Immature natural killer cell (primary cell): ENCODE results near the gene RAB34. TPM values are rescaled to one million over a fixed set of nuclear protein-coding genes. Genes with fewer than 3 reads are reported as not detected.
"Not testable (repeated sequence)": the region's sequence is repeated elsewhere in the genome, so short reads cannot be mapped to it uniquely, and the experiment has no call there.

Experiments
- DNase-seq, 3 donors: peaks; one replicate each; pipeline ENCODE4 v3.0.0; 2022; ENCODE audit warnings: mixed read lengths in 1 of 3
- H3K27ac Mint-ChIP-seq, 6 donors: one replicate each; pipeline ENCODE4 v1.8.0; 2020; ENCODE audit warnings: mixed read lengths in 6 of 6, mild to moderate bottlenecking in 5 of 6, inconsistent platforms in 4 of 6, moderate library complexity in 3 of 6
- H3K27me3 Mint-ChIP-seq, 3 donors: one replicate each; pipeline ENCODE4 v1.8.0; 2020 to 2021; ENCODE audit warnings: low read depth in 3 of 3, mild to moderate bottlenecking in 3 of 3, mixed read lengths in 3 of 3, moderate library complexity in 3 of 3, inconsistent platforms in 1 of 3
- H3K36me3 Mint-ChIP-seq, 3 donors: one replicate each; pipeline ENCODE4 v1.8.0; 2020; ENCODE audit warnings: mixed read lengths in 3 of 3, inconsistent platforms in 2 of 3, mild to moderate bottlenecking in 2 of 3
- H3K4me1 Mint-ChIP-seq, 2 donors: one replicate each; pipeline ENCODE4 v1.8.0; 2020; ENCODE audit warnings: inconsistent platforms in 2 of 2, mild to moderate bottlenecking in 2 of 2, mixed read lengths in 2 of 2, moderate library complexity in 1 of 2
- H3K4me3 Mint-ChIP-seq, 5 donors: one replicate each; pipeline ENCODE4 v1.8.0; 2020; ENCODE audit warnings: mild to moderate bottlenecking in 5 of 5, mixed read lengths in 5 of 5, inconsistent platforms in 3 of 5, moderate library complexity in 3 of 5
- H3K9me3 Mint-ChIP-seq, 6 donors: one replicate each; pipeline ENCODE4 v1.8.0; 2020; ENCODE audit warnings: mild to moderate bottlenecking in 6 of 6, mixed read lengths in 6 of 6, inconsistent platforms in 4 of 6, moderate library complexity in 3 of 6
- polyA plus RNA-seq, 3 donors: library from polyadenylated mRNA; unstranded; fragments of 300-500 nt; fragmentation: Illumina TruSeq; gene quantifications; one replicate each; pipeline ENCODE4 v1.2.3, GENCODE V29; 2021

The RAB34 gene
- polyA plus RNA-seq, 3 donors from 2014 or later = 2.3 to 6.1 (median 5.3) TPM

GRCh38 chr17:28726627-28727491 lies 9.2 kb upstream of the RAB34 start:
- peaks cover 40 to 51% of the 10 kb centered on the region in 2 donors for H3K4me1 Mint-ChIP-seq
- peaks cover 6 to 23% (median 10%) of the 10 kb centered on the region in 3 donors for H3K36me3 Mint-ChIP-seq
- H3K27ac Mint-ChIP-seq = peak overlapping the region; percentile 66 to 98 (median 93)
- peak overlapping the region; percentile 93 to 98 (median 94) for H3K4me3 Mint-ChIP-seq
- peak; percentile 86 to 88 (median 88) for DNase-seq
- peaks cover 7 to 10% (median 10%) of the 10 kb centered on the region in 3 donors for H3K27me3 Mint-ChIP-seq
- H3K9me3 Mint-ChIP-seq = no peaks in the 10 kb centered on the region

GRCh38 chr17:28726226-28726626 lies 8.6 kb upstream of the RAB34 start, which contains the start of gene TLCD1:
Gene TLCD1 (minus strand): TSS chr17:28726233. CDS start chr17:28726097, 136 bp downstream.
- H3K4me1 Mint-ChIP-seq = peaks cover 45 to 56% of the 10 kb centered on the region in 2 donors
- H3K27ac Mint-ChIP-seq = peak within 1 kb of the TSS; percentile 23 to 98 (median 78)
- no peaks in the 10 kb centered on the region for H3K9me3 Mint-ChIP-seq
- DNase-seq = peak; percentile 50 to 69 (median 55)
- H3K4me3 Mint-ChIP-seq = peak within 1 kb of the TSS; percentile 93 to 98 (median 94)
- peaks cover 6 to 25% (median 10%) of the 10 kb centered on the region in 3 donors for H3K36me3 Mint-ChIP-seq
- H3K27me3 Mint-ChIP-seq = peaks cover 7 to 15% (median 10%) of the 10 kb centered on the region in 3 donors

- Mint-ChIP-seq H3K36me3 (peaks cover 6 to 26% (median 10%) of the 10 kb centered on the region in 3 donors), H3K27ac (peak overlapping the region in 1 of 6 donors; percentile 4), H3K27me3 (peaks cover 7 to 16% (median 10%) of the 10 kb centered on the region in 3 donors), H3K4me3 (peak overlapping the region; percentile 76 to 94 (median 80)), H3K4me1 (peaks cover 50 to 60% of the 10 kb centered on the region in 2 donors), H3K9me3 (no peaks in the 10 kb centered on the region)
- no peak for DNase-seq
Observed at GRCh38 chr17:28725660-28726225, 8.1 kb upstream of the RAB34 start.

GRCh38 chr17:28725166-28725659 lies 7.5 kb upstream of the RAB34 start:
- Mint-ChIP-seq H3K27ac (peak overlapping the region in 4 of 6 donors; percentile 4 to 73 (median 35)), H3K36me3 (peaks cover 6 to 30% (median 15%) of the 10 kb centered on the region in 3 donors), H3K4me3 (peak overlapping the region; percentile 73 to 82 (median 76)), H3K9me3 (no peaks in the 10 kb centered on the region), H3K4me1 (peaks cover 55 to 66% of the 10 kb centered on the region in 2 donors), H3K27me3 (peaks cover 7 to 20% (median 10%) of the 10 kb centered on the region in 3 donors)
- no peak for DNase-seq

GRCh38 chr17:28724500-28725165 lies 7.0 kb upstream of the RAB34 start:
- H3K4me1 Mint-ChIP-seq = peaks cover 61 to 72% of the 10 kb centered on the region in 2 donors
- peaks cover 9 to 24% (median 12%) of the 10 kb centered on the region in 3 donors for H3K27me3 Mint-ChIP-seq
- DNase-seq = no peak
- H3K9me3 Mint-ChIP-seq = no peaks in the 10 kb centered on the region
- H3K36me3 Mint-ChIP-seq = peaks cover 6 to 33% (median 21%) of the 10 kb centered on the region in 3 donors
- peak overlapping the region in 3 of 6 donors; percentile 17 to 73 (median 23) for H3K27ac Mint-ChIP-seq
- H3K4me3 Mint-ChIP-seq = peak overlapping the region; percentile 73 to 82 (median 76)

GRCh38 chr17:28723836-28724499 lies 6.3 kb upstream of the RAB34 start:
- Mint-ChIP-seq H3K27me3 (peaks cover 12 to 26% (median 12%) of the 10 kb centered on the region in 3 donors), H3K36me3 (peaks cover 6 to 33% (median 21%) of the 10 kb centered on the region in 3 donors), H3K4me1 (peaks cover 64 to 75% of the 10 kb centered on the region in 2 donors), H3K27ac (peak overlapping the region in 3 of 6 donors; percentile 13 to 83 (median 23)), H3K4me3 (peak overlapping the region; percentile 47 to 82 (median 74))
- not testable (repeated sequence) for H3K9me3 Mint-ChIP-seq, DNase-seq

GRCh38 chr17:28723159-28723835 lies 5.6 kb upstream of the RAB34 start:
- Mint-ChIP-seq H3K36me3 (peaks cover 6 to 33% (median 21%) of the 10 kb centered on the region in 3 donors), H3K27ac (peak overlapping the region in 2 of 6 donors; percentile 39 to 83), H3K9me3 (no peaks in the 10 kb centered on the region), H3K4me1 (peaks cover 64 to 75% of the 10 kb centered on the region in 2 donors), H3K27me3 (peaks cover 9 to 27% (median 10%) of the 10 kb centered on the region in 3 donors), H3K4me3 (peak overlapping the region in 4 of 5 donors; percentile 5 to 47 (median 30))
- DNase-seq = no peak

GRCh38 chr17:28722417-28723158 lies 4.9 kb upstream of the RAB34 start:
- DNase-seq = no peak
- H3K4me3 Mint-ChIP-seq = peak overlapping the region in 2 of 5 donors; percentile 24 to 32
- peaks cover 62 to 72% of the 10 kb centered on the region in 2 donors for H3K4me1 Mint-ChIP-seq
- H3K27me3 Mint-ChIP-seq = peaks cover 6 to 25% (median 12%) of the 10 kb centered on the region in 3 donors
- H3K9me3 Mint-ChIP-seq = no peaks in the 10 kb centered on the region
- H3K36me3 Mint-ChIP-seq = peaks cover 6 to 33% (median 21%) of the 10 kb centered on the region in 3 donors
- peak overlapping the region in 1 of 6 donors; percentile 12 for H3K27ac Mint-ChIP-seq

- DNase-seq, H3K9me3 Mint-ChIP-seq: not testable (repeated sequence)
- Mint-ChIP-seq H3K27ac (peak overlapping the region; percentile 93 to 99 (median 95)), H3K4me3 (peak overlapping the region; percentile 95 to 100 (median 98)), H3K36me3 (peaks cover 6 to 33% (median 21%) of the 10 kb centered on the region in 3 donors), H3K4me1 (peaks cover 52 to 61% of the 10 kb centered on the region in 2 donors), H3K27me3 (peaks cover 3 to 25% (median 16%) of the 10 kb centered on the region in 3 donors)
Observed at GRCh38 chr17:28720997-28721329, 3.3 kb upstream of the RAB34 start.

GRCh38 chr17:28720247-28720996 lies 2.8 kb upstream of the RAB34 start:
- Mint-ChIP-seq H3K4me1 (peaks cover 48 to 59% of the 10 kb centered on the region in 2 donors), H3K4me3 (peak overlapping the region; percentile 95 to 100 (median 98)), H3K36me3 (peaks cover 7 to 33% (median 21%) of the 10 kb centered on the region in 3 donors), H3K27ac (peak overlapping the region; percentile 93 to 99 (median 95)), H3K27me3 (peaks cover 3 to 25% (median 18%) of the 10 kb centered on the region in 3 donors), H3K9me3 (no peaks in the 10 kb centered on the region)
- DNase-seq = peak in 1 of 3 donors; percentile 24

GRCh38 chr17:28719021-28719433 lies 1.4 kb upstream of the RAB34 start:
- H3K9me3 Mint-ChIP-seq = no peaks in the 10 kb centered on the region

More at GRCh38 chr17:28719021-28719433, 1.4 kb upstream of the RAB34 start:
- peaks cover 37 to 45% of the 10 kb centered on the region in 2 donors for H3K4me1 Mint-ChIP-seq
- peak overlapping the region; percentile 95 to 100 (median 98) for H3K4me3 Mint-ChIP-seq
- no peak for DNase-seq
- peaks cover 3 to 24% (median 20%) of the 10 kb centered on the region in 3 donors for H3K27me3 Mint-ChIP-seq
- H3K27ac Mint-ChIP-seq = peak overlapping the region; percentile 93 to 99 (median 95)
- H3K36me3 Mint-ChIP-seq = peaks cover 10 to 23% (median 15%) of the 10 kb centered on the region in 3 donors
